IMR-90 (cell line): ENCODE measurements around the gene UMODL1. TPM values are rescaled to one million over a fixed set of nuclear protein-coding genes. Genes with fewer than 3 reads are reported as not detected.

Source experiments
- ATAC-seq: fragments of 200-7000 bp; cut with Tn5 transposase; 2 replicates; pipeline ENCODE4 v1.9.1; 2020; ENCODE audit warnings: low read depth, mild to moderate bottlenecking, moderate library complexity
- BruUV-seq: library from RNA; stranded (reverse); fragments of 400-500 nt; replicated peaks from 2 replicates; lab custom pipeline; 2021; lab: Mats Ljungman, UMichigan
- CTCF ChIA-PET: fragments of 300-600 bp; formaldehyde crosslinking; extraction: SDS; loops from one replicate; lab custom pipeline; 2021; ENCODE audit warnings: antibody characterized with exemption; lab: Yijun Ruan, JAX
- POLR2A ChIA-PET: fragments of 300-600 bp; sonication (Branson Sonifier 250); formaldehyde crosslinking; loops from one replicate; lab custom pipeline; 2022; ENCODE audit warnings: antibody characterized with exemption; ENCODE audit not compliant: unreplicated experiment; lab: Charles Lee
- DNase-seq: peaks from one replicate; pipeline ENCODE4 v3.0.0; 2013
- H2AFZ ChIP-seq: replicated peaks from 2 replicates; pipeline ENCODE3; 2013; ENCODE audit warnings: low read length, mild to moderate bottlenecking; ENCODE audit not compliant: poor library complexity
- H2AK5ac ChIP-seq: 2 replicates; pipeline ENCODE4 v1.6.1; 2013; ENCODE audit warnings: low read depth, low read length, inconsistent platforms
- H2AK9ac ChIP-seq: replicated peaks from 2 replicates; pipeline ENCODE3; 2013; ENCODE audit warnings: mild to moderate bottlenecking, low read depth, low read length, moderate library complexity; ENCODE audit not compliant: poor library complexity
- H2BK120ac ChIP-seq: 2 replicates; pipeline ENCODE4 v1.6.1; 2013; ENCODE audit warnings: low read depth, low read length, inconsistent platforms
- H2BK15ac ChIP-seq: 3 replicates; pipeline ENCODE4 v1.6.1; 2013; ENCODE audit warnings: low read depth, low read length, inconsistent platforms
- H2BK20ac ChIP-seq: 2 replicates; pipeline ENCODE4 v1.6.1; 2013; ENCODE audit warnings: low read depth, mild to moderate bottlenecking, inconsistent platforms, low read length, moderate library complexity
- H2BK5ac ChIP-seq: 2 replicates; pipeline ENCODE4 v1.6.1; 2013; ENCODE audit warnings: mild to moderate bottlenecking, low read depth, low read length, inconsistent platforms; ENCODE audit not compliant: poor library complexity, severe bottlenecking
- H3K14ac ChIP-seq: replicated peaks from 2 replicates; pipeline ENCODE4 v1.6.1; 2013; ENCODE audit warnings: low read depth, low read length, inconsistent platforms
- H3K18ac ChIP-seq: 2 replicates; pipeline ENCODE4 v1.6.1; 2013; ENCODE audit warnings: low read depth, low read length, control low read depth
- H3K23ac ChIP-seq: 2 replicates; pipeline ENCODE4 v1.6.1; 2013; ENCODE audit warnings: low read depth, low read length, inconsistent platforms
- H3K27ac ChIP-seq: 2 replicates; pipeline ENCODE4 v1.5.1; 2013; ENCODE audit warnings: mild to moderate bottlenecking, control low read depth, low read length; ENCODE audit not compliant: insufficient read depth
- H3K27me3 ChIP-seq: 2 replicates; pipeline ENCODE4 v1.6.1; 2013; ENCODE audit warnings: low read length; ENCODE audit not compliant: control insufficient read depth, insufficient read depth
- H3K36me3 ChIP-seq: 2 replicates; pipeline ENCODE4 v1.6.1; 2013; ENCODE audit warnings: low read length, mixed read lengths; ENCODE audit not compliant: control insufficient read depth, insufficient read depth
- H3K4ac ChIP-seq: 2 replicates; pipeline ENCODE4 v1.6.1; 2013; ENCODE audit warnings: low read depth, low read length, inconsistent platforms
- H3K4me1 ChIP-seq: 2 replicates; pipeline ENCODE4 v1.6.1; 2013; ENCODE audit warnings: low read length, mixed read lengths; ENCODE audit not compliant: control insufficient read depth, insufficient read depth
- H3K4me2 ChIP-seq: 2 replicates; pipeline ENCODE4 v1.6.1; 2013; ENCODE audit warnings: low read depth, mild to moderate bottlenecking, control low read depth, low read length, moderate library complexity
- H3K4me3 ChIP-seq: 2 replicates; pipeline ENCODE4 v1.5.1; 2013; ENCODE audit warnings: low read depth, mild to moderate bottlenecking, control low read depth, low read length, moderate library complexity; ENCODE audit not compliant: insufficient read depth
- H3K56ac ChIP-seq: 2 replicates; pipeline ENCODE4 v1.6.1; 2013; ENCODE audit warnings: low read length, inconsistent platforms; ENCODE audit not compliant: insufficient read depth; ENCODE audit errors: extremely low read depth
- H3K79me1 ChIP-seq, 2 experiments: 2 replicates each; pipeline ENCODE4 v1.6.1; 2013; ENCODE audit warnings: low read length in 2 of 2, inconsistent platforms in 1 of 2, low read depth in 1 of 2
- H3K9ac ChIP-seq: 2 replicates; pipeline ENCODE4 v1.6.1; 2013; ENCODE audit warnings: low read depth, low read length, control low read depth
- H3K9me1 ChIP-seq: 2 replicates; pipeline ENCODE4 v1.6.1; 2013; ENCODE audit warnings: low read length, inconsistent platforms; ENCODE audit not compliant: insufficient read depth
- H3K9me3 ChIP-seq: 2 replicates; pipeline ENCODE4 v1.6.1; 2013; ENCODE audit warnings: low read length; ENCODE audit not compliant: control insufficient read depth, insufficient read depth
- H4K20me1 ChIP-seq: 2 replicates; pipeline ENCODE4 v1.6.1; 2013; ENCODE audit warnings: low read length, inconsistent platforms; ENCODE audit not compliant: insufficient read depth
- H4K5ac ChIP-seq: 2 replicates; pipeline ENCODE4 v1.6.1; 2013; ENCODE audit warnings: mild to moderate bottlenecking, low read depth, low read length, control low read depth
- H4K8ac ChIP-seq, 2 experiments: 2 replicates each; pipeline ENCODE4 v1.6.1; 2013; ENCODE audit warnings: low read depth in 2 of 2, low read length in 2 of 2, control low read depth in 1 of 2, inconsistent platforms in 1 of 2
- H4K91ac ChIP-seq: 2 replicates; pipeline ENCODE4 v1.6.1; 2013; ENCODE audit warnings: low read depth, low read length, inconsistent platforms; ENCODE audit not compliant: insufficient read depth
- BHLHE40 ChIP-seq: fragments of 150-350 bp; IDR thresholded peaks from 2 replicates; pipeline ENCODE4 v1.6.1; 2016; ENCODE audit warnings: mild to moderate bottlenecking, low read depth, low read length
- CEBPB ChIP-seq: IDR thresholded peaks from 2 replicates; pipeline ENCODE4 v1.6.1; 2012; ENCODE audit warnings: low read depth, low read length, improper control_type of control experiment
- CHD1 ChIP-seq: IDR thresholded peaks from 2 replicates; pipeline ENCODE4 v1.6.1; 2012; ENCODE audit warnings: low read depth, low read length, improper control_type of control experiment
- FOS ChIP-seq: fragments of 150-350 bp; IDR thresholded peaks from 2 replicates; pipeline ENCODE4 v1.6.1; 2016; ENCODE audit warnings: low read depth, low read length
- MAFK ChIP-seq: IDR thresholded peaks from 2 replicates; pipeline ENCODE4 v1.6.1; 2012; ENCODE audit warnings: low read depth, low read length, improper control_type of control experiment
- MAZ ChIP-seq: IDR thresholded peaks from 2 replicates; pipeline ENCODE4 v1.6.1; 2012; ENCODE audit warnings: low read depth, mild to moderate bottlenecking, low read length, improper control_type of control experiment, moderate library complexity, borderline replicate concordance
- MXI1 ChIP-seq: IDR thresholded peaks from 2 replicates; pipeline ENCODE4 v1.6.1; 2012; ENCODE audit warnings: low read depth, mild to moderate bottlenecking, low read length, moderate library complexity, borderline replicate concordance
- NFE2L2 ChIP-seq: fragments of 150-350 bp; IDR thresholded peaks from 2 replicates; pipeline ENCODE4 v1.6.1; 2016; ENCODE audit warnings: low read depth, mild to moderate bottlenecking, low read length
- POLR2A ChIP-seq: IDR thresholded peaks from 2 replicates; pipeline ENCODE4 v1.6.1; 2012; ENCODE audit warnings: mild to moderate bottlenecking, low read depth, low read length
- RAD21 ChIP-seq: IDR thresholded peaks from 2 replicates; pipeline ENCODE4 v1.6.1; 2012; ENCODE audit warnings: low read length, improper control_type of control experiment
- RCOR1 ChIP-seq: IDR thresholded peaks from 2 replicates; pipeline ENCODE4 v1.6.1; 2012; ENCODE audit warnings: mild to moderate bottlenecking, low read length, improper control_type of control experiment; ENCODE audit not compliant: insufficient replicate concordance
- RFX5 ChIP-seq: IDR thresholded peaks from 2 replicates; pipeline ENCODE4 v1.8.0; 2012; ENCODE audit warnings: low read depth, mild to moderate bottlenecking, low read length, moderate library complexity
- SMC3 ChIP-seq: fragments of 150-350 bp; IDR thresholded peaks from 2 replicates; pipeline ENCODE4 v1.6.1; 2016; ENCODE audit warnings: low read depth, mild to moderate bottlenecking, antibody characterized with exemption, low read length, moderate library complexity
- WGBS, 2 experiments: methylation state at CpG; one replicate each; pipeline versions ENCODE4 v1.1.5 to v1.1.7; 2013; ENCODE audit warnings: missing lambda C conversion rate in 2 of 2; ENCODE audit not compliant: insufficient read length in 1 of 2; ENCODE audit errors: extremely low coverage in 2 of 2; 5-methylcytosine and 5-hydroxymethylcytosine counted together
- dilution Hi-C: fragments of 300-500 bp; cut with HindIII; formaldehyde crosslinking; loops from one replicate; pipeline ENCODE4 v1.14.3; 2018; ENCODE audit warnings: low sequenced_read_pairs; ENCODE audit not compliant: unreplicated experiment
- in situ Hi-C: fragments of 300-500 bp; cut with MboI; formaldehyde crosslinking; loops from 3 replicates; pipeline ENCODE4 v1.14.3; 2019; ENCODE audit warnings: low sequenced_read_pairs, inconsistent platforms, mixed read lengths
- intact Hi-C: fragments of 100-400 bp; cut with micrococcal nuclease; formaldehyde crosslinking; loops from 2 replicates; pipeline ENCODE4 v1.10.0; 2022
- polyA plus RNA-seq, 3 experiments: library from polyadenylated mRNA; depleted of rRNA; stranded (reverse); fragments of >200 nt; gene quantifications; 2 replicates each; pipeline ENCODE4 v1.2.3, GENCODE V29; 2012; ENCODE audit warnings: low replicate concordance in 1 of 3
- total RNA-seq: library from RNA; depleted of rRNA; stranded (reverse); fragments of >200 nt; gene quantifications from 2 replicates; pipeline ENCODE4 v1.2.3, GENCODE V29; 2012
- TF ChIP-seq, protein P1 (sequence below): fragments of 150-350 bp; IDR thresholded peaks from 2 replicates; pipeline ENCODE4 v1.6.1; 2017; ENCODE audit warnings: mild to moderate bottlenecking, antibody characterized with exemption, low read length, low read depth
- TF ChIP-seq, protein P2 (sequence below): fragments of 150-350 bp; IDR thresholded peaks from 2 replicates; pipeline ENCODE4 v1.6.1; 2016; ENCODE audit warnings: low read depth, mild to moderate bottlenecking, low read length, moderate library complexity, borderline replicate concordance
- TF ChIP-seq, protein P3 (sequence below): conservative IDR thresholded peaks from 2 replicates; pipeline ENCODE4 v1.5.1; 2012; ENCODE audit warnings: mild to moderate bottlenecking, low read depth, low read length, improper control_type of control experiment

The UMODL1 gene
- total and polyA plus RNA-seq, 2 of the 4 experiments (the other 2 are of a cell fraction): 0.02 TPM; not detected in 1

DNA sequence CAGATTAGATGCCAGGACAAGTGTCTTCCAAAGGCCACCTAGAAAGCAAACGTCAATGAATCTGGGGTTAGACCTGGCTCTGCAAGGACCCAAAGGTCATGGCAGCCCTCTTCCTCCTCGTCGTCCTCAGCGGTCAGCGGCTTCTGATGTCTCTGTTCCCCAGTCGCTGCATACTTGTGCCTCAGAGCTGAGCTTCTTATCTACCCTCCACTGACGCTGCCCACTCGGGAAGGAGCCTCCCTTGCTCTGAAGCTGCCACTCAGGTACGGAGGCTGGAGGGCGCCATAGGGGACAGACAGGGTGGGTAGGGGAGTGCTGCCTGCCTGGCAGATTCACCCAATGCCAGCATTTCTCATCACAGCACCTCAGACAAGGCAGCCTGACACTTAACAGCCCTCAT, 11.4 kb upstream of the UMODL1 start:
- Histone ChIP-seq H2AFZ (no peak overlapping the region), H3K56ac (no peak overlapping the region), H2AK9ac (no peak overlapping the region), H3K9me1 (peaks cover 31% of the 10 kb centered on the region), H3K36me3 (no peaks in the 10 kb centered on the region), H4K8ac (no peak overlapping the region), H3K27me3 (peaks cover 9% of the 10 kb centered on the region; the same call in 1 of the 2 replicates), H3K18ac (no peak overlapping the region), H3K4ac (peak overlapping the region; percentile 79; the same call in 1 of the 2 replicates), H2BK20ac (no peak overlapping the region), H3K4me1 (peaks cover 20% of the 10 kb centered on the region), H3K14ac (no peak overlapping the region), H2BK5ac (no peak overlapping the region), H2AK5ac (peak overlapping the region; percentile 56; the same call in 1 of the 2 replicates), H4K5ac (no peak overlapping the region), H2BK15ac (no peak overlapping the region; the same call in 2 of the 3 replicates), H2BK120ac (no peak overlapping the region), H3K4me3 (no peak overlapping the region), H4K91ac (no peak overlapping the region), H4K20me1 (no peaks in the 10 kb centered on the region; the same call in 1 of the 2 replicates), H3K23ac (no peak overlapping the region), H3K9me3 (no peaks in the 10 kb centered on the region), H3K79me1 (peaks cover 4 to 13% of the 10 kb centered on the region in 2 experiments; a peak in 2 of 4 replicates), H3K27ac (no peak overlapping the region), H3K4me2 (no peak overlapping the region), H3K9ac (no peak overlapping the region)
- ChIA-PET POLR2A (no interaction called here), CTCF (no interaction called here)
- in situ Hi-C loops (no loop called here), intact Hi-C loops (no loop called here), dilution Hi-C loops (no loop called here)
- 93% methylated on average over 3 of the region's 10 CpGs; no CpG with 5 or more reads in 1 of the 2 experiments for WGBS, 2 experiments
- DNase-seq (no peak), ATAC-seq (no peak)
- TF ChIP-seq SMC3: no peak
- no peak for TF ChIP-seq MXI1
- TF ChIP-seq MAFK: no peak
- no peak for TF ChIP-seq MAZ
- TF ChIP-seq, protein P1, sequence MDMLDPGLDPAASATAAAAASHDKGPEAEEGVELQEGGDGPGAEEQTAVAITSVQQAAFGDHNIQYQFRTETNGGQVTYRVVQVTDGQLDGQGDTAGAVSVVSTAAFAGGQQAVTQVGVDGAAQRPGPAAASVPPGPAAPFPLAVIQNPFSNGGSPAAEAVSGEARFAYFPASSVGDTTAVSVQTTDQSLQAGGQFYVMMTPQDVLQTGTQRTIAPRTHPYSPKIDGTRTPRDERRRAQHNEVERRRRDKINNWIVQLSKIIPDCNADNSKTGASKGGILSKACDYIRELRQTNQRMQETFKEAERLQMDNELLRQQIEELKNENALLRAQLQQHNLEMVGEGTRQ: no peak
- TF ChIP-seq, protein P2, sequence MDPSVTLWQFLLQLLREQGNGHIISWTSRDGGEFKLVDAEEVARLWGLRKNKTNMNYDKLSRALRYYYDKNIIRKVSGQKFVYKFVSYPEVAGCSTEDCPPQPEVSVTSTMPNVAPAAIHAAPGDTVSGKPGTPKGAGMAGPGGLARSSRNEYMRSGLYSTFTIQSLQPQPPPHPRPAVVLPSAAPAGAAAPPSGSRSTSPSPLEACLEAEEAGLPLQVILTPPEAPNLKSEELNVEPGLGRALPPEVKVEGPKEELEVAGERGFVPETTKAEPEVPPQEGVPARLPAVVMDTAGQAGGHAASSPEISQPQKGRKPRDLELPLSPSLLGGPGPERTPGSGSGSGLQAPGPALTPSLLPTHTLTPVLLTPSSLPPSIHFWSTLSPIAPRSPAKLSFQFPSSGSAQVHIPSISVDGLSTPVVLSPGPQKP: no peak
- TF ChIP-seq RAD21: no peak
- TF ChIP-seq FOS: no peak
- TF ChIP-seq POLR2A: no peak
- TF ChIP-seq RFX5: no peak
- TF ChIP-seq, protein P3, sequence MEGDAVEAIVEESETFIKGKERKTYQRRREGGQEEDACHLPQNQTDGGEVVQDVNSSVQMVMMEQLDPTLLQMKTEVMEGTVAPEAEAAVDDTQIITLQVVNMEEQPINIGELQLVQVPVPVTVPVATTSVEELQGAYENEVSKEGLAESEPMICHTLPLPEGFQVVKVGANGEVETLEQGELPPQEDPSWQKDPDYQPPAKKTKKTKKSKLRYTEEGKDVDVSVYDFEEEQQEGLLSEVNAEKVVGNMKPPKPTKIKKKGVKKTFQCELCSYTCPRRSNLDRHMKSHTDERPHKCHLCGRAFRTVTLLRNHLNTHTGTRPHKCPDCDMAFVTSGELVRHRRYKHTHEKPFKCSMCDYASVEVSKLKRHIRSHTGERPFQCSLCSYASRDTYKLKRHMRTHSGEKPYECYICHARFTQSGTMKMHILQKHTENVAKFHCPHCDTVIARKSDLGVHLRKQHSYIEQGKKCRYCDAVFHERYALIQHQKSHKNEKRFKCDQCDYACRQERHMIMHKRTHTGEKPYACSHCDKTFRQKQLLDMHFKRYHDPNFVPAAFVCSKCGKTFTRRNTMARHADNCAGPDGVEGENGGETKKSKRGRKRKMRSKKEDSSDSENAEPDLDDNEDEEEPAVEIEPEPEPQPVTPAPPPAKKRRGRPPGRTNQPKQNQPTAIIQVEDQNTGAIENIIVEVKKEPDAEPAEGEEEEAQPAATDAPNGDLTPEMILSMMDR: no peak
- no peak for TF ChIP-seq CEBPB
- no peak for TF ChIP-seq BHLHE40
- no peak for TF ChIP-seq CHD1
- no peak for TF ChIP-seq RCOR1
- TF ChIP-seq NFE2L2: no peak
- no TSS peak for BruUV-seq
